ENCODE measurements around the gene MRPS2. TPM values are rescaled to one million over a fixed set of nuclear protein-coding genes. Genes with fewer than 3 reads are reported as not detected.

The MRPS2 gene
- total and polyA plus RNA-seq, 8 donors, result 21.9 to 43.3 (median 38.0) TPM

DNA sequence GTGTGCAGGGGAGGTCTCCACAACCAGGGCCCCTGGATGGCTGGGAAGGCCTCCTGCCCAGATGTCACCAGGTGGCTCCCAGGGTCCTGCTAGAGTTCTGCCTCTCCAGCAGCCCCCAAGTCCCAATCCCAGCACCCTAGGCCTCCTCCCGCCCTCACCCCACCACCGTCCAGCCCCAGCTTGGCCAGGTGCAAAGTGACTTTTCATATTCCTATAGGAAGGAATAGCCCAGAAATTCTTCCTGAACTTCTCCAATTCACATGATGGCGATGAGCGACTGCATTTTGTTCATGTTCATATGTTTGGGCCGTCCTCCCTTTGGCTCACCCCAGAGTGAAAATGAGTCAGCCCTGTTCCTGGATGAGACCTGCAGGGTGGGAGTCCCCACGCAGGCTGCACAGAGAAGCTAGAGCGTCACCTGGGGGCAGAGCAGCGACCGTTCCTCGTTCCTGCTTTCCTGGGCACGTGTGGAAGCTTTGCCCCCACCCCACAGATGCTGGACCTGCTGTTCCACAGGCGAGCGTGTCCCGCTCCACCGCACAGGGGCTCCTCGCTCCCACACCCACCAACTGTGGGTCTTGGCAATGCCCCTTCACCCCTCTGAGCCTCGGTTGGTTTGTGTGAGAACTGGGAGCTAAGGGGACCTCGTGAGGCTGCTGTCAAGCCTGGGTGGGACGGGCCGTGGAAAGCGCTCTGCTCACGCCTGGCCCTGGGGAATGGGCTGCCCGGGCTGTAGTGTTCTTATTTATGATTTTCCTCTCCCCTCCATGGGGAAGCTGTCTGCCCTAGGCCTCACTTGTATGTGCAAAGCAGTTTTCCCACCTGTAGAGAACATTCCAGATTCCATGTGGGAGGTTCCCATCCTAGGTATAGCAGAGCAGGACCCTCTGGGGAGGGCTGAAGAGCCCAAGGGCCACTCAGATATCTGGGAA lies 6.9 kb downstream of the MRPS2 start:
- ATAC-seq (no peak), DNase-seq (peak in 2 of 4 donors; percentile 20 to 72)
- Histone ChIP-seq H3K4me3 (no peak overlapping the region), H3K4me1 (peaks cover 0 to under 1% of the 10 kb centered on the region in 2 donors), H3K9me3 (peaks cover 0 to 4% of the 10 kb centered on the region in 2 donors), H3K27me3 (no peaks in the 10 kb centered on the region), H3K27ac (no peak overlapping the region), H3K36me3 (peaks cover 0 to 33% of the 10 kb centered on the region in 2 donors)
- intact Hi-C loops (cut with DNase I), result no loop called here
- TF ChIP-seq, protein P1, sequence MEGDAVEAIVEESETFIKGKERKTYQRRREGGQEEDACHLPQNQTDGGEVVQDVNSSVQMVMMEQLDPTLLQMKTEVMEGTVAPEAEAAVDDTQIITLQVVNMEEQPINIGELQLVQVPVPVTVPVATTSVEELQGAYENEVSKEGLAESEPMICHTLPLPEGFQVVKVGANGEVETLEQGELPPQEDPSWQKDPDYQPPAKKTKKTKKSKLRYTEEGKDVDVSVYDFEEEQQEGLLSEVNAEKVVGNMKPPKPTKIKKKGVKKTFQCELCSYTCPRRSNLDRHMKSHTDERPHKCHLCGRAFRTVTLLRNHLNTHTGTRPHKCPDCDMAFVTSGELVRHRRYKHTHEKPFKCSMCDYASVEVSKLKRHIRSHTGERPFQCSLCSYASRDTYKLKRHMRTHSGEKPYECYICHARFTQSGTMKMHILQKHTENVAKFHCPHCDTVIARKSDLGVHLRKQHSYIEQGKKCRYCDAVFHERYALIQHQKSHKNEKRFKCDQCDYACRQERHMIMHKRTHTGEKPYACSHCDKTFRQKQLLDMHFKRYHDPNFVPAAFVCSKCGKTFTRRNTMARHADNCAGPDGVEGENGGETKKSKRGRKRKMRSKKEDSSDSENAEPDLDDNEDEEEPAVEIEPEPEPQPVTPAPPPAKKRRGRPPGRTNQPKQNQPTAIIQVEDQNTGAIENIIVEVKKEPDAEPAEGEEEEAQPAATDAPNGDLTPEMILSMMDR (IDR thresholded peaks at IDR 0.05), result no peak

DNA sequence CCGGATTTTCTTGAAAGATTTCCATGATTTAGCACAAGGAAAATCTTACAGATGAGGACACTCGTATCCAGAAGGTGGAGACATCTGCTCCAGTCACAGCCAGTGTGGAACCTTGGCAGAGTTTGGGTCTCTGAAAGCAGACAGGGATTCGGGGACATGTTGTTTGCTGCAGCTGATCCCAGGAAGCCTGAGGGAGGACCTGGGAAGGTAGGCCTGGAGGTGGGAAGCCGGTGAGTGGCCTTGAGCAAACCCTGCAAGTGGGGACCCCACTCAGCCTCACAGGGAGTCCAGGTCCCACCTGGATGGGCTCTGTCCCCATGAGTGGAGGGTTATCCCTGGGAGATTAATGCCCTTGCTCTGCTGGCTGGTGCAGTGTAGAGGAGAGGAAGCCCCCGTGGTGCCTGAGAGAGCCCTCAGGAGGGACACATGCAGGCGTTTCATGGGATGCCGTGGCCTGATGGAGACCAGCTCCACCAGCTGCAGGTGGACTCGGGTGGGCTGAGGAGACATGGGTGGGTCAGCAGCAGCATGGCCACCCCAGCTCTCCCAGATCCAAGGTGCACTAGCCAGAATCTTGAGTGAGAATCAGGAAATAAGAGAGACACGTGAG lies 7.8 kb downstream of the MRPS2 start:
- TF ChIP-seq, protein P1 (IDR thresholded peaks at IDR 0.05), result no peak
- ATAC-seq, result no peak
- DNase-seq, result peak in 2 of 4 donors; percentile 13 to 29
- peaks cover 0 to 4% of the 10 kb centered on the region in 2 donors for H3K9me3 ChIP-seq
- H3K4me1 ChIP-seq, result no peaks in the 10 kb centered on the region
- intact Hi-C loops (cut with DNase I), result no loop called here
- H3K27me3 ChIP-seq, result no peaks in the 10 kb centered on the region
- H3K27ac ChIP-seq, result no peak overlapping the region
- H3K4me3 ChIP-seq, result no peak overlapping the region
- peaks cover 0 to 24% of the 10 kb centered on the region in 2 donors for H3K36me3 ChIP-seq

DNA sequence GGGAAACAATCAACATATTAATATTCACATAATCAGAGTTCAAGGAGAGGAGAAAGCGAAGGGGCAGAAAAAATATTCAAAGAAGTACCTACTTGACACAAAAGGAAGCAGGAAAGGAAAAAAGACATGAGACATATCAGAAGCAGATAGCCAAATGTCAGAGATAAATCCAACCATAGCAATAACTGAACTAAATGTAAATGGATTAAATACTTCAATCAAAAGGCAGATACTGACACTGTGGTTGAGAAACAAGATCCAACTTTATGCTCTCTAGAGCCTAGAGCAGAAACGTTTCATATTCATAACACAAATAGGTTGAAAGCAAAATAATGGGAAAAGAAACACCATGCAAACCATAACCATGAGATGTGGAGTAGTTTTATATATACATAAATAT lies 9.0 kb downstream of the MRPS2 start:
- Histone ChIP-seq H3K4me3 (no peak overlapping the region), H3K36me3 (peaks cover 0 to 12% of the 10 kb centered on the region in 2 donors), H3K4me1 (no peaks in the 10 kb centered on the region), H3K27ac (no peak overlapping the region), H3K9me3 (peaks cover 0 to 4% of the 10 kb centered on the region in 2 donors), H3K27me3 (peaks cover 0 to under 1% of the 10 kb centered on the region in 2 donors)
- intact Hi-C loops (cut with DNase I), result no loop called here
- TF ChIP-seq, protein P1 (IDR thresholded peaks at IDR 0.05), result no peak
- no peak for DNase-seq
- no peak for ATAC-seq

DNA sequence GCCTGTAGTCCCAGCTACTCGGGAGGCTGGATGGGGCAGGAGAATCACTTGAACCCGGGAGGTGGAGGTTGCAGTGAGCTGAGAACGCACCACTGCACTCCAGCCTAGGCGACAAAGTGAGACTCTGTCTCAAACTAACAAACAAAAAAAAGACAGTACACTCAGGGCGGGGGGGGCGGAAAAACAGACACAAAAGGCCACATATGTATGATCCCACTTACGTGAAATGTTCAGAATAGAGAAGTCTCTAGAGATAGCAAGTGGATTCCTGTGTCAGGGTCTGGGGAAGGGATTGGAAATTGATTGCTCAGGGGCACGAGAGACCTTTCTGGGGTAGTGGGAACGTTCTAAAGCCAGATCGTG lies 11.7 kb downstream of the MRPS2 start:
- no peaks in the 10 kb centered on the region for H3K4me1 ChIP-seq
- peaks cover 0 to 4% of the 10 kb centered on the region in 2 donors for H3K9me3 ChIP-seq
- H3K27me3 ChIP-seq, result peaks cover 0 to 17% of the 10 kb centered on the region in 2 donors
- intact Hi-C loops (cut with DNase I), result no loop called here
- TF ChIP-seq, protein P1 (IDR thresholded peaks at IDR 0.05), result no peak
- no peak overlapping the region for H3K4me3 ChIP-seq
- DNase-seq, result peak in 1 of 4 donors; percentile 33
- no peaks in the 10 kb centered on the region for H3K36me3 ChIP-seq
- no peak for ATAC-seq
- H3K27ac ChIP-seq, result no peak overlapping the region

DNA sequence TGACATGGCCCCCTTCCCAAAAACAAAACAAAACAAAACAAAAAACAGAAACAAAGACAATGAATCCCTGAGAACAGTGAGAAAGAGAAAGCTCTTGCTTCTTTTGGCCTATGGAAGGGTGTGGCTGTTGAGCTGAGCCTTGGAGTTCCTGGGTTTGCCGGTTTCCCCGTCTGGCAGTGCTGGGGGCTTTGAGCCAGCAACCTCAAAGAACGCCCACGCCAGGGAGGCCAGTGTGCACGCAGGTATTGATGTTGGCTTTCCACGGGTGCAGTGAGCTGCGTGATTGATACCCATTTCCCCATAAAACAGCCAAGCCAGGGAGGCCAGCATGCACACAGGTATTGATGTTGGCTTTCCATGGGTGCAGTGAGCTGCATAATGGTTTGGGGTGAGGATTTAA lies 12.4 kb downstream of the MRPS2 start:
- Histone ChIP-seq H3K27ac (no peak overlapping the region), H3K36me3 (no peaks in the 10 kb centered on the region), H3K4me3 (no peak overlapping the region), H3K9me3 (peaks cover 0 to 4% of the 10 kb centered on the region in 2 donors), H3K4me1 (no peaks in the 10 kb centered on the region), H3K27me3 (peaks cover 0 to 24% of the 10 kb centered on the region in 2 donors)
- peak in 1 of 4 donors; percentile 17 for DNase-seq
- TF ChIP-seq, protein P1 (IDR thresholded peaks at IDR 0.05), result no peak
- intact Hi-C loops (cut with DNase I), result no loop called here
- ATAC-seq, result no peak

Data from left lung (tissue), 10 donors.